Large intestine (tissue), 3 donors: ENCODE data around the gene CACNA2D4. TPM values are rescaled to one million over a fixed set of nuclear protein-coding genes. Genes with fewer than 3 reads are reported as not detected.

Source experiments
- DNase-seq, 2 donors: peaks; one replicate each; pipeline versions ENCODE4 v3.0.0 to v3.0.0-alpha.2; 2013
- H3K27ac ChIP-seq: one replicate; pipeline ENCODE4 v1.5.1; 2013; ENCODE audit warnings: low read length
- H3K27me3 ChIP-seq: 2 replicates; pipeline ENCODE4 v1.6.1; 2013; ENCODE audit warnings: low read length; ENCODE audit not compliant: control insufficient read depth, insufficient read depth
- H3K36me3 ChIP-seq: 2 replicates; pipeline ENCODE4 v1.6.1; 2013; ENCODE audit warnings: low read length; ENCODE audit not compliant: control insufficient read depth, insufficient read depth
- H3K4me1 ChIP-seq: one replicate; pipeline ENCODE4 v1.6.1; 2013; ENCODE audit warnings: low read length; ENCODE audit not compliant: control insufficient read depth, insufficient read depth
- H3K4me3 ChIP-seq: one replicate; pipeline ENCODE4 v1.5.1; 2013; ENCODE audit warnings: low read length
- H3K9me3 ChIP-seq: one replicate; pipeline ENCODE4 v1.6.1; 2013; ENCODE audit warnings: mild to moderate bottlenecking, low read depth, low read length, moderate library complexity; ENCODE audit not compliant: control insufficient read depth
- WGBS: methylation state at CpG from one replicate; pipeline ENCODE4 v1.1.5; 2013; ENCODE audit warnings: low lambda C conversion rate; ENCODE audit not compliant: insufficient coverage; 5-methylcytosine and 5-hydroxymethylcytosine counted together
- polyA plus RNA-seq: library from polyadenylated mRNA; unstranded; fragments of 120-200 nt; gene quantifications from one replicate; pipeline ENCODE4 v1.2.1, GENCODE V29; 2013

Gene CACNA2D4
- polyA plus RNA-seq, 1 donor = 5.9 TPM

GRCh38 chr12:1910468-1910867 is 8.0 kb downstream of the CACNA2D4 start:
- Histone ChIP-seq H3K27ac (no peak overlapping the region), H3K4me3 (no peak overlapping the region), H3K4me1 (no peaks in the 10 kb centered on the region), H3K27me3 (peaks cover 13% of the 10 kb centered on the region), H3K36me3 (no peaks in the 10 kb centered on the region), H3K9me3 (peaks cover 3% of the 10 kb centered on the region)
- no CpG with 5 or more reads among the region's 3 CpGs for WGBS
- no peak for DNase-seq

GRCh38 chr12:1908758-1909157 is 9.7 kb downstream of the CACNA2D4 start:
- H3K4me3 ChIP-seq = no peak overlapping the region

DNA sequence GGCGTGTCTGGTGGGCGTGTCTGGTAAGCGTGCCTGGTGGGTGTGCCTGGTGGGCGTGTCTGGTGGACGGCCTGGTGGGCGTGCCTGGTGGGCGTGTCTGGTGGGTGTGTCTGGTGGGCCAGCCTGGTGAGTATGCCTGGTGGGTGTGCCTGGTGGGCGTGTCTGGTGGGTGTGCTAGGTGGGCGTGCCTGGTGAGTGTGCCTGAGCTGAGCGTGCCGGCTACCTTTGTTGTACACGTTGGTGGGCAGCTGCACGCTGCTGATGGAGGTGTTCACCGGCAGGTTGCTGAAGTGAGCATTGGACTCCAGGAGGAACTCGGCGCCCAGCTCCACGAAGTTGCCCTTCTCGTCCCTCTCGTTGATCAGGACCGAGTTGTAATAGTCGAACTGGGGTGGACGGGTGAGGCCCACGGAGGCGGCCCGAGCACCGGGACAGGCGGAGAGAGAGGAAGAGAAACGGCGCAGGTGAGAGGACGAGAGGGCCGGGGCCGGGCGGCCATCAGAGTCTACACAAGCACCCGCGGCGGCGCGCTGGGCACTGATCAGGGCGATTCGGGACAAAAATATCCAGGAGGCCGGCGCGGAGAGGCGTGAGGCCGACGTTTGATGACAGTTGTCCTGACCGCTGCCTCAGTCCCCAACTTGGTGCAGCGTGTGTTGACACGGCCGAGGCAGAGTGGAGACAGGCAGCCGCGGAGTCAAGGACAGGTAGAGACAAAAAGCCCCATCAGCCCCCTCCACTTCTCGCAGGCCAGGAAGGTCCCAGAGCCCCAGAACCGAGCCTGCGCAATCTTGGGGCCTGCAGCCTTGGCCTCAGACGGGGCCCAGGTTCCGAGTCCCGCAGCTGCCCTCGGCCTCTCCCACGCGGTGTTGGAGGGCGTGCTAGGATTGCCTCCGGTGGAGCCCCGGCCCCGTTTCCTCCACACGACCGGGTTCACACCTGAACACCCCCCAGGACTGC is 10.5 kb downstream of the CACNA2D4 start:
- WGBS = no CpG with 5 or more reads among the region's 67 CpGs
- no peaks in the 10 kb centered on the region for H3K4me1 ChIP-seq
- DNase-seq = peak in 1 of 2 donors; percentile 22
- peaks cover 3% of the 10 kb centered on the region for H3K9me3 ChIP-seq
- H3K4me3 ChIP-seq = no peak overlapping the region
- H3K36me3 ChIP-seq = no peaks in the 10 kb centered on the region
- H3K27me3 ChIP-seq = peaks cover 11% of the 10 kb centered on the region
- no peak overlapping the region for H3K27ac ChIP-seq

More at GRCh38 chr12:1908758-1909157, 9.7 kb downstream of the CACNA2D4 start:
- Histone ChIP-seq H3K4me1 (no peaks in the 10 kb centered on the region), H3K9me3 (peaks cover 3% of the 10 kb centered on the region), H3K36me3 (no peaks in the 10 kb centered on the region), H3K27me3 (peaks cover 13% of the 10 kb centered on the region), H3K27ac (no peak overlapping the region)
- 100% methylated on average over 2 of the region's 26 CpGs for WGBS
- no peak for DNase-seq

GRCh38 chr12:1906579-1906978 is 11.9 kb downstream of the CACNA2D4 start:
- no peak overlapping the region for H3K4me3 ChIP-seq
- H3K27me3 ChIP-seq = peaks cover 11% of the 10 kb centered on the region
- no peaks in the 10 kb centered on the region for H3K36me3 ChIP-seq
- peaks cover 3% of the 10 kb centered on the region for H3K9me3 ChIP-seq
- H3K27ac ChIP-seq = no peak overlapping the region
- no peaks in the 10 kb centered on the region for H3K4me1 ChIP-seq
- no peak for DNase-seq
- no CpG with 5 or more reads among the region's 3 CpGs for WGBS

DNA sequence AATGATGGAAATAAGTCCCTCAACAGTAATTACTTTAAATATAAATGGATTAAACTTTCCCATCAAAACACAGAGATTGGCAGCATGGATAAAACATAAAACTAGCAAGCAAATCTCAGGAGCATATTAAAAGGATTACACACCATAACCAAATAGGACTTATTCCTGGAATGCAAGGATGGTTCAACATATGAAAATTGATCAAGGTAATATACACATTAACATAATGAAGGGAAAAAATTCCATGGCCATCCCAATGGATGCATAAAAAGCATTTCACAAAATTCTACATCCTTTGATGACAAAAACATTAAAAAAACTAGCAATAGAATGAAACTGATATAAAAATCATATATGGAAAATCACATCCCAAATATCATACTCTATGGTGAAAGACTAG is 13.6 kb downstream of the CACNA2D4 start:
- H3K27ac ChIP-seq = no peak overlapping the region

DNA sequence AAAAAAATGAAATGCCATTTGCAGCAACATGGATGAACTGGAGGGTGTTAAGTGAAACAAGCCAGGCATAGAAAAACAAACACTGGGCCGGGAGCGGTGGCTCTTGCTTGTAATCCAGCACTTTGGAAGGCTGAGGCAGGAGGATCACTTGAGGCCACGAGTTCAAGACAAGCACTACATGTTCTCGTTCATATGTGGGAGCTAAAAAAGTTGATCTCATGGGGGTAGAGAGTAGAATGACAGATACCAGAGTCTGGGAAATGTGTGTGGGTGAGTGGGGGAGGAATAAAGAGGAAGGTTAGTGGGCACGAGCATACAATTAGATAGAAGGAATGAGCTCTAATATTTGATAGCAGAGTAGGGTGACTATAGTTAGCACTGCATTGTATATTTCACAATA is 21.5 kb downstream of the CACNA2D4 start:
- H3K4me1 ChIP-seq = no peaks in the 10 kb centered on the region
- H3K9me3 ChIP-seq = no peaks in the 10 kb centered on the region
- no peaks in the 10 kb centered on the region for H3K36me3 ChIP-seq
- no peak overlapping the region for H3K4me3 ChIP-seq
- no CpG with 5 or more reads among the region's 5 CpGs for WGBS
- H3K27me3 ChIP-seq = peaks cover 4% of the 10 kb centered on the region
- DNase-seq = no peak
- H3K27ac ChIP-seq = no peak overlapping the region

More for the DNA sequence above, 13.6 kb downstream of the CACNA2D4 start:
- Histone ChIP-seq H3K4me1 (no peaks in the 10 kb centered on the region), H3K27me3 (peaks cover 11% of the 10 kb centered on the region), H3K36me3 (no peaks in the 10 kb centered on the region), H3K4me3 (no peak overlapping the region), H3K9me3 (peaks cover 3% of the 10 kb centered on the region)
- DNase-seq = no peak

GRCh38 chr12:1890810-1891209 is 27.6 kb downstream of the CACNA2D4 start:
- WGBS = no CpG with 5 or more reads among the region's 2 CpGs

DNA sequence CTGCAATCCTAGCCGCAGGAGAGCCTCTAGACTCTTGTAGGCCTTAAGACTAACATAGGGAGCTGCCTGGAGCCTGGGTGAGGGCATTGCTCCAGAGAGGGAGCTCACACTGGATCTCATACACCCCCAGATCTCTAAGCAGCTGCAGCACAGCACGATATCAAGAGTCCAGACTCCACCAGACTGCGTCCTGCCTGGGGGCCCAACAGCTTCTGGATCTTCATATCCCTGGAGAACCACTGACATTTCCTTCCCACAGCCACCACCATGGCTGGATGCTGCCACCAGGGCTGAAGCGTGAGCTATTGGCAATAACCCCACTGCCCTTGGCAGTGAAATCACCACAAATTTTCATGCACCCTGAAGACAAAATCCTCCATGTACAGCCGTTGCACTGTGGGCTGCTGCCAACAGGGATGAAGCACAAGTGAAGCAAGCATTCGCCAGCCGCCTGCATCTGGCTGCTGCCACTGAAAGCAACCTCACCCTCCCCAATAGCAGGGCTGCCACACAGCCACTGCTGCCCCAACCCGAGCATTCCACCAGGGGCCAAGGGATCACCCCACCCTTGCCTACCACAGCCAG is 28.2 kb downstream of the CACNA2D4 start:
- Histone ChIP-seq H3K9me3 (no peaks in the 10 kb centered on the region), H3K4me1 (no peaks in the 10 kb centered on the region)
- WGBS = no CpG with 5 or more reads among the region's 8 CpGs

More at GRCh38 chr12:1890810-1891209, 27.6 kb downstream of the CACNA2D4 start:
- Histone ChIP-seq H3K27ac (no peak overlapping the region), H3K4me3 (no peak overlapping the region), H3K4me1 (no peaks in the 10 kb centered on the region), H3K36me3 (no peaks in the 10 kb centered on the region), H3K9me3 (no peaks in the 10 kb centered on the region), H3K27me3 (no peaks in the 10 kb centered on the region)
- no peak for DNase-seq

GRCh38 chr12:1888923-1889322 is 29.5 kb downstream of the CACNA2D4 start:
- Histone ChIP-seq H3K27me3 (no peaks in the 10 kb centered on the region), H3K4me3 (no peak overlapping the region), H3K36me3 (no peaks in the 10 kb centered on the region), H3K9me3 (no peaks in the 10 kb centered on the region), H3K27ac (no peak overlapping the region), H3K4me1 (no peaks in the 10 kb centered on the region)
- DNase-seq = no peak
- 92% methylated on average over 2 of the region's 3 CpGs for WGBS

More for the DNA sequence above, 28.2 kb downstream of the CACNA2D4 start:
- no peak for DNase-seq
- no peak overlapping the region for H3K4me3 ChIP-seq
- no peaks in the 10 kb centered on the region for H3K27me3 ChIP-seq
- H3K36me3 ChIP-seq = no peaks in the 10 kb centered on the region
- no peak overlapping the region for H3K27ac ChIP-seq

DNA sequence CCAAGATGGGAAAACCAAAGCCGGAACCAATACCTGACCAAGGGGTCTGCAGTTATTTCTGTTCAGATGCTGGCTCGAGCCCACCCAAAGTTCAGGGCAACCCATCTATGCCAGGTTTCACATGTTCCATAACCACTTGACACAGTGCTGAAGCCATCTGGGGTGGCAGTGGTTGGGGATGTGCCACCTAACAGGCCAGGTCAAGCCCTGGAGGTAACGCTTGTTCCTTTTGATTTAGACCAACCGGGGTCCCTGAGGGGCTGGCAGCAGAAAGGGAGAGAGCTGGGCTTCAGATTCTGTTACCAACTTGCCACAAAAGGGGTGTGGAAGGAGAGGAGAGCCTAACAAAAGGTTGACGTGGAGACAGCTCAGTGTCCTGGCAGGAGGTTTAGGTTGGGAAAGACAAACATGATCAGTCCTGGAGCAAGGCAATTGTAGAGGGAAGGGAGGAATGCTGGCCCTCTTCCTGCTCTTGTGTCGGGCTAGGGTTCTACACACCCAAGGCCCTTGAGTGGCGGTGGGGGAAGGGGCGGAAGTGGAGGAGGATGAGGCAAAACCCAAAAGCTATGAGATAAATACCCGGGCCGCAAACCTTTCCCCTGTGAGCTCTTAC is 31.9 kb downstream of the CACNA2D4 start:
- Histone ChIP-seq H3K27me3 (no peaks in the 10 kb centered on the region), H3K4me1 (no peaks in the 10 kb centered on the region), H3K27ac (no peak overlapping the region), H3K36me3 (no peaks in the 10 kb centered on the region), H3K4me3 (no peak overlapping the region), H3K9me3 (no peaks in the 10 kb centered on the region)
- no peak for DNase-seq
- WGBS = 90% methylated on average over 2 of the region's 10 CpGs
